Measurements from ENCODE around the gene HBG2. TPM values are rescaled to one million over a fixed set of nuclear protein-coding genes. Genes with fewer than 3 reads are reported as not detected.

The HBG2 gene
- total RNA-seq, 1 donor from 2014 or later: 0.94 TPM

DNA sequence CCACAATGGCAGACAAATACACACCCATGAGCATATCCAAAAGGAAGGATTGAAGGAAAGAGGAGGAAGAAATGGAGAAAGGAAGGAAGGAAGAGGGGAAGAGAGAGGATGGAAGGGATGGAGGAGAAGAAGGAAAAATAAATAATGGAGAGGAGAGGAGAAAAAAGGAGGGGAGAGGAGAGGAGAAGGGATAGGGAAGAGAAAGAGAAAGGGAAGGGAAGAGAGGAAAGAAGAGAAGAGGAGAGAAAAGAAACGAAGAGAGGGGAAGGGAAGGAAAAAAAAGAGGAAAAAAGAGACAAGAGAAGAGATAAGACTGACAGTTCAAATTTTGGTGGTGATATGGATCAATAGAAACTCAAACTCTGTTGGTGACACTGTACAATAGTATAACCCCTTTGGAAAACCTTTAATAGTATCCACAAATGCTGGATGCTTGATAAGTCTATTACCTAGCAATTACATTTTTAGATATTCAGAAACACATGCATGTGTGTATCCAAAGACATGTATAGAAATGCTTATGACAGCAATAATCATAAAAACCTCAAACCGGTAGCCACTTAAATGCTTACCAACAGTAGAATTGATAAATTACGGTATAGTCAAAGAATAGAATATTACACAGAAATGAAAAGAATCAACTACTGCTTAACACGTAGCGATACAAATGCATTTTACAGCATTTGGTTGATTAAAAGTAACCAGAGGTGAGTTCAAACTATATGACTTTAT is 19.1 kb downstream of the HBG2 start:
- intact Hi-C loops (cut with DNase I): no loop called here
- no peak for DNase-seq (ENCODE audit: low spot score)

DNA sequence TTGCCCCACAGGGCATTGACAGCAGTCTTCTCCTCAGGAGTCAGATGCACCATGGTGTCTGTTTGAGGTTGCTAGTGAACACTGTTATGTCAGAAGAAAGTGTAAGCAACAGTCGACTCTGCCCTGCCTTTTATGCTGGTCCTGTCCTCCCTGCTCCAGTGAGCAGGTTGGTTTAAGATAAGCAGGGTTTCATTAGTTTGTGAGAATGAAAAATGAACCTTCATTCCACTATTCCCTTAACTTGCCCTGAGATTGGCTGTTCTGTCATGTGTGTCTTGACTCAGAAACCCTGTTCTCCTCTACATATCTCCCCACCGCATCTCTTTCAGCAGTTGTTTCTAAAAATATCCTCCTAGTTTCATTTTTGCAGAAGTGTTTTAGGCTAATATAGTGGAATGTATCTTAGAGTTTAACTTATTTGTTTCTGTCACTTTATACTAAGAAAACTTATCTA is 20.2 kb downstream of the HBG2 start, which contains the start of gene HBD:
HBD (minus strand) TSS at position 103 of the 454 bp plus-strand sequence; CDS start at position 53, 50 bp downstream.
- intact Hi-C loops (cut with DNase I): no loop called here
- no peak for DNase-seq (ENCODE audit: low spot score)

DNA sequence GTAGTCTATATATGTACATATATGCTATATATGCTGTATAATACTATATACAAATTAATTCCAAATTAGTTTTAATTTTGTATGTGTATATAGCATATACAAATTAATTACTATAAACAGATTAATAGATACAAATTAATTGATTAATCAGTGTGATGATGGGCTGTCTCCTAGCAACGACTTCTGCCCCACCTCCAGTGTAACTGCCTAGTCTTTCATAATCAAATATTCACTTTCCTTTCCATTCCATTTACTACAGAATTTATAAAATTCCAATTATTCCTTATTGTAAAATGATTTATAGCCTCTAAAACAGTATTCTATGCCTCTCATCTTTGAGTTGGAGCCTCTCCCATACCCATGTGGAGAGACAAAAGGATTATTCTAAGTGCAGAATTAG is 21.3 kb downstream of the HBG2 start:
- intact Hi-C loops (cut with DNase I): no loop called here
- no peak for DNase-seq (ENCODE audit: low spot score)

DNA sequence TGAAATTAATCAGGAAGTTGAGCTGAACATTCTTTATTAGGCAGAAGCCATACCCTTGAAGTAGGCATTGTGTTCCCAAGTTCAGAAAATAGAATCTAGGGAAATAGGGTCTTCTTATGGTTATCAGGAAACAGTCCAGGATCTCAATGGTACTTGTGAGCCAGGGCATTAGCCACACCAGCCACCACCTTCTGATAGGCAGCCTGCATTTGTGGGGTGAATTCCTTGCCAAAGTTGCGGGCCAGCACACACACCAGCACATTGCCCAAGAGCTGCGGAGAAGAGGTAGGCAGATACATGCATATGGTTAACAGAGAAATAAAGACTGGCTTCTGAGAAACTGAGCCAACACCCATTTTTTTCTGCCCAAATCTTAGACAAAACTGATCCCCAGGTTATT is 21.8 kb downstream of the HBG2 start:
- intact Hi-C loops (cut with DNase I): no loop called here
- DNase-seq (ENCODE audit: low spot score): no peak

DNA sequence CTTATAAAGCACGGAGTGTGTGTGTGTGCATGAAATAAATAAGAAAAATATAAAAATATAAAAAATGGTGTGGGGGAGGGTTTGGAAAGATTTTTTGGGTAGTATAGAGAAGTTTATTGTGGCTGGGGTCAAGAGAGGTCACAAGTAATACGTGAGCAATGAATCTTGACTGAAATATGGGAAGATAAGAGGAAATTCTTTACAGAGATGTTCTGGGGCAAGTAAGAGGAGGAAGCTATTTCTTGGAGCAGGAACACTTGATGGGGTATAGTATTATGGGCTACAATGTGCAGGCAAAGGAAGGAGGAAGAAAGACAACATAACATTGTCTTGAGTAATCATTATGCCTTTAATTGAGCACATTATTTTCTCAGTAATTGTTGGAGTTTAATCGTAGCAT is 22.4 kb downstream of the HBG2 start:
- intact Hi-C loops (cut with DNase I): no loop called here
- DNase-seq (ENCODE audit: low spot score): no peak

GRCh38 chr11:5231111-5231510 is 23.5 kb downstream of the HBG2 start:
- intact Hi-C loops (cut with DNase I): no loop called here
- DNase-seq (ENCODE audit: low spot score): no peak

DNA sequence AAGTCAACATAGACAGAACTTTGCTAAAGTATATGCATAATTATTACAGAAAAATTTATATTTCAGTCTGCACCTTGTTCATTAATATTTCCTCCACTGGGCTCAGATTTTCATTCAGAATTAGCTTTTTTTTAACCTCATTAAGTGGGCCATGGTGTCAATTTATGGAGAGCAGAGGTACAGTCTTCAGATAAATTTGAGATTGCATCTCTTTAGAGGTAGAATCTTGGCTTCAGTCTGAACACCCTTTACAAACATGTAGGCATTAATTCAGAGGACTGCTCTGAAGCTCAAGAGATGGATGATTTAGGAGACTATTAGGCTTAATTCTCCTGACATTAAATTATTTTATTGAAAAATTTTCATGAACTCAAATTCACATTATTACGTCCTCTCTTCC is 24.3 kb downstream of the HBG2 start:
- intact Hi-C loops (cut with DNase I): no loop called here
- no peak for DNase-seq (ENCODE audit: low spot score)

GRCh38 chr11:5229796-5230195 is 24.8 kb downstream of the HBG2 start:
- intact Hi-C loops (cut with DNase I): no loop called here
- DNase-seq (ENCODE audit: low spot score): no peak

DNA sequence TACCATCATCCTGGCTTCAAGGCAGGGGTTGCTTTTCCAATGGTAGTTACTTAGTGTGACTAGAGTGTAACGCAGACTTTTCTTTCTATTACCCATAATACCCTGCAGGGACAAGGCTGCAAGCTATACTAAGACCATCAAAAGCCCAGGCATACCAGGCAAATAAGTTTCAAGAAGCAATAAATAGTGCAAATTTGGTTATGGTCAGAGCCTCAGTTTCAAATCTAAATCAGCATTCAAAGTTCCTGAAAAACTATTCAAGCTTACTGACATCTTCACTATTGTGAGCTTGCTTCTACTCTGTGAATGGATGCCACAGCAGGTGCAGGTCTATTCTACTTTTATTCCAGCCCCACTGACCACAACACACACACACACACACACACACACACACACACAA is 25.2 kb downstream of the HBG2 start:
- no peak for DNase-seq (ENCODE audit: low spot score)
- intact Hi-C loops (cut with DNase I): no loop called here

GRCh38 chr11:5228124-5228523 is 26.5 kb downstream of the HBG2 start:
- intact Hi-C loops (cut with DNase I): no loop called here
- no peak for DNase-seq (ENCODE audit: low spot score)

DNA sequence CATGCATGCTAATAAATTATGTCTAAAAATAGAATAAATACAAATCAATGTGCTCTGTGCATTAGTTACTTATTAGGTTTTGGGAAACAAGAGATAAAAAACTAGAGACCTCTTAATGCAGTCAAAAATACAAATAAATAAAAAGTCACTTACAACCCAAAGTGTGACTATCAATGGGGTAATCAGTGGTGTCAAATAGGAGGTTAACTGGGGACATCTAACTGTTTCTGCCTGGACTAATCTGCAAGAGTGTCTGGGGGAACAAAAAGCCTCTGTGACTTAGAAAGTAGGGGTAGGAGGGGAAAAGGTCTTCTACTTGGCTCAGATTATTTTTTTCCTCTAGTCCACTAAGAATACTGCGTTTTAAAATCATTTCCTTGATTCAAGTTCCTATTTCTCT is 26.9 kb downstream of the HBG2 start:
- intact Hi-C loops (cut with DNase I): no loop called here
- DNase-seq (ENCODE audit: low spot score): no peak

- no peak for DNase-seq (ENCODE audit: low spot score)
- intact Hi-C loops (cut with DNase I): no loop called here
Observed at GRCh38 chr11:5226732-5227310, 27.8 kb downstream of the HBG2 start, which contains the start of gene HBB. Gene HBB (minus strand): TSS chr11:5227071. CDS start chr11:5227021, 50 bp downstream.

DNA sequence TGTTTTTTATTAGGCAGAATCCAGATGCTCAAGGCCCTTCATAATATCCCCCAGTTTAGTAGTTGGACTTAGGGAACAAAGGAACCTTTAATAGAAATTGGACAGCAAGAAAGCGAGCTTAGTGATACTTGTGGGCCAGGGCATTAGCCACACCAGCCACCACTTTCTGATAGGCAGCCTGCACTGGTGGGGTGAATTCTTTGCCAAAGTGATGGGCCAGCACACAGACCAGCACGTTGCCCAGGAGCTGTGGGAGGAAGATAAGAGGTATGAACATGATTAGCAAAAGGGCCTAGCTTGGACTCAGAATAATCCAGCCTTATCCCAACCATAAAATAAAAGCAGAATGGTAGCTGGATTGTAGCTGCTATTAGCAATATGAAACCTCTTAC is 29.1 kb downstream of the HBG2 start:
- no peak for DNase-seq (ENCODE audit: low spot score)
- intact Hi-C loops (cut with DNase I): no loop called here

DNA sequence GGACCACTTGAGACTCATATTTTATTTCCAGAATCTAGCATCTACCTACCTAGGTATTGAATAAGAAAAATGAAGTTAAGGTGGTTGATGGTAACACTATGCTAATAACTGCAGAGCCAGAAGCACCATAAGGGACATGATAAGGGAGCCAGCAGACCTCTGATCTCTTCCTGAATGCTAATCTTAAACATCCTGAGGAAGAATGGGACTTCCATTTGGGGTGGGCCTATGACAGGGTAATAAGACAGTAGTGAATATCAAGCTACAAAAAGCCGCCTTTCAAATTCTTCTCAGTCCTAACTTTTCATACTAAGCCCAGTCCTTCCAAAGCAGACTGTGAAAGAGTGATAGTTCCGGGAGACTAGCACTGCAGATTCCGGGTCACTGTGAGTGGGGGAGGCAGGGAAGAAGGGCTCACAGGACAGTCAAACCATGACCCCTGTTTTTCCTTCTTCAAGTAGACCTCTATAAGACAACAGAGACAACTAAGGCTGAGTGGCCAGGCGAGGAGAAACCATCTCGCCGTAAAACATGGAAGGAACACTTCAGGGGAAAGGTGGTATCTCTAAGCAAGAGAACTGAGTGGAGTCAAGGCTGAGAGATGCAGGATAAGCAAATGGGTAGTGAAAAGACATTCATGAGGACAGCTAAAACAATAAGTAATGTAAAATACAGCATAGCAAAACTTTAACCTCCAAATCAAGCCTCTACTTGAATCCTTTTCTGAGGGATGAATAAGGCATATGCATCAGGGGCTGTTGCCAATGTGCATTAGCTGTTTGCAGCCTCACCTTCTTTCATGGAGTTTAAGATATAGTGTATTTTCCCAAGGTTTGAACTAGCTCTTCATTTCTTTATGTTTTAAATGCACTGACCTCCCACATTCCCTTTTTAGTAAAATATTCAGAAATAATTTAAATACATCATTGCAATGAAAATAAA is 29.8 kb downstream of the HBG2 start:
- intact Hi-C loops (cut with DNase I): no loop called here
- no peak for DNase-seq (ENCODE audit: low spot score)

DNA sequence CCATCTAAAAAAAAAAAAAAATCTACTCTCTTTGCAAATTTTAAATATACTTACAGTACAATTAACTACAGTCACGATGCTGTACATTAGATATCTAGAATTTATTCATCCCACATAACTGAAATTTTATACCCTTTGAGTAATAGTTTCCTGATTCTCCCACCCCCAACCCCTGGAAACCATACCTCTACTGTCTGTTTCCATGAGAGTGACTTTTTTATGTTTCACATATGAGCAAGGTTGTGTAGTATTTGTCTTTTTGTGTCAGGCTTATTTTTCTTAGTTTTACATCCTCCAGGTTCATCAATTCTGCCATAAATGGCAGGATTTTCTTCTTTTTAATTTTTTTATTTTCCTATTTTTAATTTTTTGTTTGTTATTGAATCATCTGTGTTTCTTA is 30.9 kb downstream of the HBG2 start:
- DNase-seq (ENCODE audit: low spot score): no peak
- intact Hi-C loops (cut with DNase I): no loop called here

DNA sequence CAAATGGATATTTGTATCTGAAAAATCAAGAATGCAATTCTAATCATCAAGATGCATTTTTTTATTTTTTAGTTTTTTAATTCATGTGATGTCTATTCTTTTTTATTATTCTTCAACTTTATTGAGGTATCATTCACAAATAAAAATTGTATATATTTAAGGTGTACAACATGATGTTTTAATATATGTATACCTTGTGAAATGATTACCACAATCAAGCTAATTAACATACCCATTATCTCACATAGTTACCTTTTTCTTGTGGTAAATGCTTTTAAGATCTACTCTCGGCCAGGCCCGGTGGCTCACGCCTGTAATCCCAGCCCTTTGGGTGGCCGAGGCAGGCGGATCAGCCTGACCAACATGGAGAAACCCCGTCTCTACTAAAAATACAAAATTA is 31.4 kb downstream of the HBG2 start:
- DNase-seq (ENCODE audit: low spot score): no peak
- intact Hi-C loops (cut with DNase I): no loop called here

DNA sequence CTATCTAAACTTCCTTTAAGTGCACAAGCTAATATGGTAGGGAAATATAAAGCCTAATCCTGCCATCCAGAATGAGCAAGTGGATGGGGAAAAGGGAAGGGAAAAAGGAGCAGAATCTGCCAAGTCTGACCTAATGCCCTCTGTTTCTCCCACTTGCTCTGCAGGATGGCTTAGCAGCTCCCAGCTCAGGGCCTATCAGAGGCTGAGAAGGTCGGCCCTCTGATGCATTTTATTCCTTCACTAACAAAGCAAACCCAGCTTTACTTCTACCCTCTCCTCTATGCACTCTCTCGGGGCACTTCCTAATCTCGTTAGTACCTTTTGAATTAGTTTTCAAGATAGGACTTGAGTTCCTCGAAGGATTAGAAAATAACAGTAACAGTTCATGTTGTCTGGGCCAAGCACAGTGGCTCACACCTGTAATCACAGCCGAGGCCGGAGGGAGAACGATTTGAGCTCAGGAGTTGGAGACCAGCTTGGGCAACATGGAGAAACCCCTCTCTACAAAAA is 44.1 kb downstream of the HBG2 start:
- intact Hi-C loops (cut with DNase I): no loop called here
- no peak for DNase-seq (ENCODE audit: low spot score)

GRCh38 chr11:5204787-5205186 is 49.8 kb downstream of the HBG2 start:
- DNase-seq (ENCODE audit: low spot score): no peak
- intact Hi-C loops (cut with DNase I): loop anchor here (2.0 kb wide), 1 partner anchor 176 kb away; no protein-coding TSS in a partner anchor

GRCh38 chr11:5203366-5203765 is 51.2 kb downstream of the HBG2 start:
- DNase-seq (ENCODE audit: low spot score): no peak
- intact Hi-C loops (cut with DNase I): no loop called here
